Measurements from ENCODE around the gene WDR4. TPM values are rescaled to one million over a fixed set of nuclear protein-coding genes. Genes with fewer than 3 reads are reported as not detected.
"Not testable (repeated sequence)": the region's sequence is repeated elsewhere in the genome, so short reads cannot be mapped to it uniquely, and the experiment has no call there.

Gene WDR4, protein sequence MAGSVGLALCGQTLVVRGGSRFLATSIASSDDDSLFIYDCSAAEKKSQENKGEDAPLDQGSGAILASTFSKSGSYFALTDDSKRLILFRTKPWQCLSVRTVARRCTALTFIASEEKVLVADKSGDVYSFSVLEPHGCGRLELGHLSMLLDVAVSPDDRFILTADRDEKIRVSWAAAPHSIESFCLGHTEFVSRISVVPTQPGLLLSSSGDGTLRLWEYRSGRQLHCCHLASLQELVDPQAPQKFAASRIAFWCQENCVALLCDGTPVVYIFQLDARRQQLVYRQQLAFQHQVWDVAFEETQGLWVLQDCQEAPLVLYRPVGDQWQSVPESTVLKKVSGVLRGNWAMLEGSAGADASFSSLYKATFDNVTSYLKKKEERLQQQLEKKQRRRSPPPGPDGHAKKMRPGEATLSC
- total RNA-seq (2014; rRNA removed; shearing (Covaris generic)): 11.3 and 13.2 TPM in 2 replicates
- 25.2 and 25.4 TPM in 2 replicates for polyA plus RNA-seq (2015; cell fraction: cytosol; rRNA removed)
- polyA plus RNA-seq (2015; cell fraction: nucleus; rRNA removed): 23.5 and 51.9 TPM in 2 replicates

DNA sequence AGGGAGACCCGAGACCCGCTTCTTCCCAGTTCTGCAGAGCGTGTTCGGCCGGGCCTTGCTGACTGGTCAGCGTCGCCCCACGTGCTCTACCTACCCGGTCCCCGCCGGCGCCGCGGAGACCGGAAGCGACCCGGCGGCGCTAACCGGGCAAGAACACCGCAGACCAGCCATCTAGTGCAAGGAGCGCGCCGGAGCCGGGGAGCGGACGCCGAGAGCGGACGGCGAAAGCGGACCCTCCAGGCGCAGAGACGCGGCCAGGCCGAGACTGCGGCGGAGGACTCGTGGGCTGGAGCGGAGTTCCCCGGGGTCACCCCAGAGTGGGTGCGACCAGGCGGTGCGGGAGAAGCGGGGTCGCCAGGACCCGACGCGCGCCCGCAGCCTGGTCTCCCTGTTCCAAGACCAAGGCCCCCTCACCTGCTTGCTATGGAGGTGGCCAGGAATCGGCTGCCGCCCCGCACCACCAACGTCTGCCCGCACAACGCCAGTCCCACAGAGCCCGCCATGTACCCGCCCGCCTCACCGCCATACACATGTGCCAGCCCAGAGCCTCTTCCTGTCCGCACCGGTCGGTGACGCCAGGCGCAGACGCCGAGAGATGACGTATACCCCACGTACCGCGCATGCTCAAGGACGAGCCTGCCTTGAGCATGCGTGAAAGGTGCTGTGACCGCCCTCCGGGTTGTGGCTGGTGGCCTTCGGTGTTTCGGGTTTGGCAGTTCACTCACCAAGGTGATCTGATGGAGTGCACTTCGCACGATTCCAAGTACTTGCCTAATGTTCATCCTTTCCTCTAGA lies at the start of gene WDR4:
WDR4 (minus strand) TSS at position 547 of the 795 bp plus-strand sequence; CDS start at position 503, 44 bp downstream.
- in situ Hi-C loops (cut with HindIII; ENCODE audit: low pct_unique_long_range_greater_than_20kb, low sequenced_read_pairs): no loop called here
- peak; percentile 95 for DNase-seq (ENCODE audit: low read depth, low spot score)

DNA sequence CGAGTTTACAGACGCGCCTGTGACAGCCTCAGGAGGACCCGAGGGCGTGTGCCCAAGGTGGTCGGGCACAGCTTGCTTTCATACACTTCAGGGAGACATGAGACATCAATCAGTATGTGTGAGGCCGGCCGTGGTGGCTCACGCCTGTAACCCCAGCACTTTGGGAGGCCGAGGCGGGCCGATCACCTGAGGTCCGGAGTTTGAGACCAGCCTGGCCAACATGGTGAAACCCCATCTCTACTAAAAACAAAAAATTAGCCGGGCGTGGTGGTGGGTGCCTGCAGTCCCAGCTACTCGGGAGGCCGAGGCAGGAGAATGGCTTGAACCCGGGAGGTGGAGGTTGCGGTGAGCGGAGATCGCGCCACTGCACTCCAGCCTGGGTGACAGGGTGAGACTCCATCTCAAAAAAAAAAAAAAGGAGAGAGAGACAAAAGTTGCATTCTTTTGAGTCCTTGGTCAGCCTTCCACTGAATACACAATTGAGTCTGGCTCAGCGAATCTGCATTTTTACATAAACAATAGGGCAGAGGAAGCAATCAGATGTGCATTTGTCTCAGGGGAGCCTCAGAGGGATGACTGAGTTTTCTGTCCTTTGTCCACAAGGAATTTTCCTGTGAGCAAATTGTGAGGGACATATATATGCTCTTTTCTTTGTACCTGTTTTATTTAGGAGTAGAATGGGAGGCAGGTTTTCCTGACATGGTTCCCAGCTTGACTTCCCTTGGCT lies 48.3 kb upstream of the WDR4 start:
- in situ Hi-C loops (cut with HindIII; ENCODE audit: low pct_unique_long_range_greater_than_20kb, low sequenced_read_pairs): not testable (repeated sequence)
- peak; percentile 9 for DNase-seq (ENCODE audit: low read depth, low spot score)

DNA sequence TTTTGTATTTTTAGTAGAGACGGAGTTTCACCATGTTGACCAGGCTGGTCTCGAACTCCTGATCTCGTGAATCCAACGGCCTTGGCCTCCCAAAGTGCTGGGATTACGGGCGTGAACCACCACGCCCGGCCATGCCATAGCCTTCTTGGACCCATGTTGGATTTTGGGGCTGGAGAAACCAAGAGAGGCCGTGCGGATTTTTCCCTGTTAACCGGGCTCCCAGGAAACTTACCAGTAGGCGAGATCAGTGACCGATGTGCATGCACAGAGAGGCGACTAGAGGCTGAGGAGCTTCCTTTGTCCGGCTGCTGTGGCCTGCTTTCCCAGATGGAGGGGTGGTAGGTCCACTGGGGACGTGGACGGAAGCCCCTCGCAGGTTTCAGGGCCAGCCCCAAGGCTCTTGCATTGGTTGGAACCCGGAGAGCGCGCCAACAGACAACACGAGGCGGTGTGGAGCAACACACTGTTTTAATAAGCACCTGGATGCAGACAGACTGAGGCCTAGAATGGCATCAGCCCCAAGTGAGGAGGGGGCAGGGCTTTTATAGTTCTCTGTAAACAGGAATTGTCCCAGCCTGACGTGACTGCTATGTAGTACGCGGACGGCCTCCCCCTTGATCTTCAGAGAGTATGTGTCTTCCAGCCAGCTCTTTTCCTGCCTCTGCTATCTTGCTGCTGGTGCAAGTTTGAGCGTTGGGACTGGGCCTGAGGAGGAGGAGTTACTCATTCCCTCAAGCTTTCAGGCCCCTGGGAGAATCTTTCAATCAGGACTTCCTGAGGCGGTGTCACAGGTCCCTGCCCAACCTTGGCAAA lies 46.0 kb upstream of the WDR4 start, which contains the start of gene ERVH48-1:
ERVH48-1 (minus strand) TSS at position 517 of the 813 bp plus-strand sequence. CDS start 6,624 bp downstream, outside the sequence.
- in situ Hi-C loops (cut with HindIII; ENCODE audit: low pct_unique_long_range_greater_than_20kb, low sequenced_read_pairs): no loop called here
- DNase-seq (ENCODE audit: low read depth, low spot score): no peak

GRCh38 chr21:42924433-42924751 lies 45.1 kb upstream of the WDR4 start:
- in situ Hi-C loops (cut with HindIII; ENCODE audit: low pct_unique_long_range_greater_than_20kb, low sequenced_read_pairs): no loop called here
- no peak for DNase-seq (ENCODE audit: low read depth, low spot score)

DNA sequence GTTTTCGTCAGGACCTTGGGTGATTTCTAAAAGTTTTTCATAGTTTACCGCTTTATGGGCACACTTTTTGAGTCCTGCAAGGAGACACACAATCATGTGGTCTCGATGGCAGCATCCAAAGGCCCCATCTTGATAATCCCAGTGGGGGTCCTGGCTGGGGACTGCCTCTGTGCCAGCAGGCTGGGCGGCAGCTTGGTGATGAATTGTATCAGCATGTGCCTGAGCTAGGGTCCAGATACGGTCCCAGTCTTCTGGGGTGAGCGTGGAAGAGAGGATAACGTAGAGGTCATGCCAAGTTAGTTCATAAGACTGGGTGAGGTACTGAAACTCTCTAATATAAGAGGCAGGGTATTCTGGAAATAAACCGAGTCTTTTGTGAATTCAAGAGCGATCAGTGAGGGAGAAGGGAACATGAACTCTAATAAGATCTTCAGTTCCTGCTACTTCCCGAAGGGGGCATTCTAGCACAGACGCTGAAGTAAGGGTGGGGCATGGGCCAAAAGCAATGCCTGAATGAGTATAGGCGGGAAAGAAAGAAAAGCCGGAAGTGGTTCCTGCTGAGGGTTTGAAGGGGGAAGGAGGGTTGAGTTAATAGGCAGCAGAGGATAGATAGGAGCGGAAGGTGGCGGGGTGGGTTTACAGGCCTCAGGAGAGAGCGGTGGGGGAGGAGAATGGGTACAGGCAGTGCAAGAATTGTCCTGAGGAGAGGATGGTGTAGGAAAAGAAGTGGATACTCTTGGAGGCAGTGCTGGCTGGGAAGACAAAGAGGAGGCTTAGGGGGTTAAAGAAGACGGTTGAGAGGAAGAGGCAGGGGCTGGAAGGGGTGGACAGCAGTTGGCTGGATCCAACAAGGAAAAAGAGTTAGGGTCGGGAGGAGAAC lies 44.5 kb upstream of the WDR4 start:
- peak; percentile 90 for DNase-seq (ENCODE audit: low read depth, low spot score)
- in situ Hi-C loops (cut with HindIII; ENCODE audit: low pct_unique_long_range_greater_than_20kb, low sequenced_read_pairs): no loop called here

DNA sequence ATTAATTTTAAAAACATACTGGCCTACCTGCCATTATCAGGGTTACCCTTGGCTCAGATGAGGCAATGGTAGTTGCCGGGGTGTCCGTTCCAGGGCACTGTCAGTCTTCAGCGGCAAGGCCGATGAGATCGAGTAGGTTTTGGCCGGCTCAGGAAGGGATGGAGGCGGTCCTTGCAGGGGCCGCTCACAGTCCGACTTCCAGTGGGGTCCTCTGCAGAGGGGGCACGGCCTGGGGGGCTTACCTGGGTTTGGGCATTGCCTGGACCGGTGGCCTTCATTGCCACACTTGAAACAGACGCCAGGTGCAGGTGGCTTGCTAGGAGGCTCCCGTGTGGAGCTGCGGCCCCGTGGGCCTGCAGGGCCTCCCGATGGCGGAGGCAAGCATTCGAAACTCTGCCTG lies 43.6 kb upstream of the WDR4 start:
- no peak for DNase-seq (ENCODE audit: low read depth, low spot score)
- in situ Hi-C loops (cut with HindIII; ENCODE audit: low pct_unique_long_range_greater_than_20kb, low sequenced_read_pairs): no loop called here

GRCh38 chr21:42921927-42922326 lies 42.6 kb upstream of the WDR4 start:
- in situ Hi-C loops (cut with HindIII; ENCODE audit: low pct_unique_long_range_greater_than_20kb, low sequenced_read_pairs): no loop called here
- no peak for DNase-seq (ENCODE audit: low read depth, low spot score)

GRCh38 chr21:42918291-42918690 lies 39.0 kb upstream of the WDR4 start:
- DNase-seq (ENCODE audit: low read depth, low spot score): peak; percentile 13
- in situ Hi-C loops (cut with HindIII; ENCODE audit: low pct_unique_long_range_greater_than_20kb, low sequenced_read_pairs): no loop called here

DNA sequence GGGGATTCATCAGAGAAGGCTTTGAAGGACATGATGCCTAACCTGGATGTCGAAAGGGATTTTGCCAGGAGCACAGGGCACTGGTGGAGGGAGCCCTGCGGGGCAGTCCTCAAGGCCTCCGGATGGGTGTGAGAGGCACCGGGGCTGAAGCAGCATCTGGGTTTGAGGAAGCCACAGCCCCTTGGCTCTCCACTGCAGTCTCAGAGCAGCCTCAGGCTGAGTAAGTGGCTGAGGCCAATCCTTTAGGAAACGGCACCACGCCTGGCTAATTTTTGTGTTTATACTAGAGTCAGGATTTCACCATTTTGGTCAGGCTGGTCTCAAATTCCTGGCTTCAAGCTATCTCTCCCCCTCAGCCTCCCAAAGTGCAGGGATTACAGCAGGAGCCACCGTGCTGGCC lies 34.1 kb upstream of the WDR4 start:
- no peak for DNase-seq (ENCODE audit: low read depth, low spot score)
- in situ Hi-C loops (cut with HindIII; ENCODE audit: low pct_unique_long_range_greater_than_20kb, low sequenced_read_pairs): no loop called here

DNA sequence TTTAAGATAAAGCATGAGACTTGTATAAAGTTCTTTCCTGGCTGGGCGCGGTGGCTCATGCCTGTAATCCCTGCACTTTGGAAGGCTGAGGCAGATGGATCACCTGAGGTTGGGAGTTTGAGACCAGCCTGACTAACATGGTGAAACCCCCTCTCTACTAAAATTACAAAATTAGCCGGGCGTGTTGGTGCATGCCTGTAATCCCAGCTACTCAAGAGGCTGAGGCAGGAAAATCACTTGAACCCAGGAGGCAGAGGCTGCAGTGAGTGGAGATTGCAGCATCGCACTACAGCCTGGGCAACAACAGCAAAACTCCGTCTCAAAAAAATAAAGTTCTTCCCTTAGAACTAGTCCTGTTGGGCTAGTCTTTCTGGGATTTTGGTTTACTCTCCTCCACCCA lies 32.6 kb upstream of the WDR4 start:
- DNase-seq (ENCODE audit: low read depth, low spot score); in situ Hi-C loops (cut with HindIII; ENCODE audit: low pct_unique_long_range_greater_than_20kb, low sequenced_read_pairs): not testable (repeated sequence)

DNA sequence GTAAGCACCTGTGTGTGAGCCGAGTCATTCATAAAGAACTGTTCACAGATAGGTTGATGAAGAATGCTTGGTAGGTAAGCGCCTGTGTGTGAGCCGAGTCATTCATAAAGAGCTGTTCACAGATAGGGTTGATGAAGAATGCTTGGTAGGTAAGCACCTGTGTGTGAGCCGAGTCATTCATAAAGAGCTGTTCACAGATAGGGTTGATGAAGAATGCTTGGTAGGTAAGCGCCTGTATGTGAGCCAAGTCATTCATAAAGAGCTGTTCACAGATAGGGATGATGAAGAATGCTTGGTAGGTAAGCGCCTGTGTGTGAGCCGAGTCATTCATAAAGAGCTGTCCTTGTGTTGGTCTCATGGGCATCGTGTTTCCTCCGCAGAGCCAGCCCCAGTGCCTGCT lies 29.1 kb upstream of the WDR4 start:
- DNase-seq (ENCODE audit: low read depth, low spot score); in situ Hi-C loops (cut with HindIII; ENCODE audit: low pct_unique_long_range_greater_than_20kb, low sequenced_read_pairs): not testable (repeated sequence)

- DNase-seq (ENCODE audit: low read depth, low spot score): no peak
- in situ Hi-C loops (cut with HindIII; ENCODE audit: low pct_unique_long_range_greater_than_20kb, low sequenced_read_pairs): no loop called here
Observed at GRCh38 chr21:42906233-42906632, 26.9 kb upstream of the WDR4 start.

DNA sequence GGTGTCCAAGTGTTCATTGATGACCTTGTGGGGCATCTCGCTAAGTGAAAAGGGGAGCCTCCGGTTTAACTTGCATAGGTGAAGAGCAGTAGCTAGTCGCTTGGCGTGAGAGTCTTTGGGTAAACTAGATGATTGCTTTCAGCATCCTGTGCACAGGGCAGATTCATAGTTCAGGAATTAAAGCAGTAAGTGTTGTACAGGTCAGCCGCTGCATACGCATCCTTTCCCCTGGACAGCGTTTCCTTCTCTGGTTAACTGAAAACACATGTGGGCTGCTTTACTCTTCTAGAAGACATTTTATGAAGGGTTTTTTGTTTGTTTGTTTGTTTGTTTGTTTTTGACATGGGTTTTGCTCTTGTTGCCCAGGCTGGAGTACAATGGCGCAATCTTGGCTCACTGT lies 25.9 kb upstream of the WDR4 start:
- in situ Hi-C loops (cut with HindIII; ENCODE audit: low pct_unique_long_range_greater_than_20kb, low sequenced_read_pairs): no loop called here
- DNase-seq (ENCODE audit: low read depth, low spot score): no peak

DNA sequence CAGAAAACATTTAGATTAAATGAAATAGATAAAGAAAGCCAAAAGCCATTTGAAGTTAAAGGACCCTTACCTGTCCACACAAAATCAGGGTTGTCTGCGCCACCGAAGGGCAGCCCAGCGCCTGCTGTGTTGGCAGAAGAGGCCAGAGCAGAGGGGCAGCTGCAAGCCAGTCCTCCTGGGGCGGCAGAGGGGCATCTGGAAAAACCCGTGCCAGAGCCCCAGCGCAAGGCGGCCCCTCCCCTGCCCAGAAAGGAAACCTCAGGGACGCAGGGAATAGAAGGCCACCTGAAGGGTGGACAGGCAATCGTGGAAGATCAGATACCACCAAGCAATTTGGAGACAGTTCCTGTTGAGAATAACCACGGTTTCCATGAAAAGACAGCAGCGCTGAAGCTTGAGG lies 24.5 kb upstream of the WDR4 start:
- in situ Hi-C loops (cut with HindIII; ENCODE audit: low pct_unique_long_range_greater_than_20kb, low sequenced_read_pairs): no loop called here
- DNase-seq (ENCODE audit: low read depth, low spot score): no peak

GRCh38 chr21:42900446-42900845 lies 21.1 kb upstream of the WDR4 start:
- DNase-seq (ENCODE audit: low read depth, low spot score): no peak
- in situ Hi-C loops (cut with HindIII; ENCODE audit: low pct_unique_long_range_greater_than_20kb, low sequenced_read_pairs): no loop called here

Measured in SK-MEL-5 (cell line).